Activated naive CD4-positive, alpha-beta T cell (primary cell): ENCODE results near the gene WWC2.
"Not testable (repeated sequence)": the region's sequence is repeated elsewhere in the genome, so short reads cannot be mapped to it uniquely, and the experiment has no call there.

Experiments used
- DNase-seq, 4 experiments: peaks; one replicate each; lab custom pipeline; 2025; lab: John Stamatoyannopoulos, UW

The WWC2 gene

GRCh38 chr4:183172881-183173280 lies 73.8 kb downstream of the WWC2 start:
- no peak for DNase-seq

GRCh38 chr4:183173580-183174526 lies 74.8 kb downstream of the WWC2 start:
- DNase-seq: no peak

GRCh38 chr4:183175631-183176232 lies 76.7 kb downstream of the WWC2 start:
- DNase-seq: no peak

- DNase-seq: no peak
These were observed 77.9 kb downstream of the WWC2 start for GRCh38 chr4:183177001-183177400.

GRCh38 chr4:183178201-183178600 lies 79.1 kb downstream of the WWC2 start:
- no peak for DNase-seq

- DNase-seq: no peak
These were observed 81.0 kb downstream of the WWC2 start for GRCh38 chr4:183180096-183180495.

GRCh38 chr4:183180621-183181020 lies 81.6 kb downstream of the WWC2 start:
- DNase-seq: no peak

- no peak for DNase-seq
These were observed 82.0 kb downstream of the WWC2 start for GRCh38 chr4:183181081-183181480.

- DNase-seq: no peak
These were observed 84.0 kb downstream of the WWC2 start for GRCh38 chr4:183182873-183183725.

- no peak for DNase-seq
These were observed 85.0 kb downstream of the WWC2 start for GRCh38 chr4:183183906-183184535.

- no peak for DNase-seq
These were observed 86.0 kb downstream of the WWC2 start for GRCh38 chr4:183185018-183185417.

- DNase-seq: no peak
These were observed 86.5 kb downstream of the WWC2 start for GRCh38 chr4:183185559-183185958.

GRCh38 chr4:183186813-183187212 lies 87.8 kb downstream of the WWC2 start:
- no peak for DNase-seq

- no peak for DNase-seq
These were observed 92.0 kb downstream of the WWC2 start for GRCh38 chr4:183190900-183191527.

GRCh38 chr4:183191630-183192029 lies 92.6 kb downstream of the WWC2 start:
- no peak for DNase-seq

GRCh38 chr4:183192571-183192970 lies 93.5 kb downstream of the WWC2 start:
- DNase-seq: no peak

GRCh38 chr4:183193730-183194338 lies 94.8 kb downstream of the WWC2 start:
- DNase-seq: not testable (repeated sequence)

GRCh38 chr4:183195534-183195933 lies 96.5 kb downstream of the WWC2 start:
- no peak for DNase-seq

- DNase-seq: no peak
These were observed 98.1 kb downstream of the WWC2 start for GRCh38 chr4:183197140-183197539.

- DNase-seq: no peak
These were observed 101.4 kb downstream of the WWC2 start for GRCh38 chr4:183200453-183200852.

GRCh38 chr4:183201331-183201730 lies 102.3 kb downstream of the WWC2 start:
- no peak for DNase-seq
